ENCODE measurements around the gene NEK6.

- TF ChIP-seq YY1 (IDR thresholded peaks at IDR 0.05; ENCODE audit: insufficient read depth, insufficient read length): no peak
- no peak for TF ChIP-seq SUZ12 (IDR thresholded peaks at IDR 0.05; ENCODE audit: extremely low read depth, insufficient read depth, insufficient read length)
- TF ChIP-seq ZNF274 (IDR thresholded peaks at IDR 0.05; ENCODE audit: low read depth, low read length): no peak
Observed at GRCh38 chr9:124214116-124214515, 43.6 kb upstream of the NEK6 start.

Data from NT2/D1 (cell line).